Mesenchymal stem cell (in vitro differentiated cells and primary cell): ENCODE measurements around the gene ITPR3.

Experiments
- DNase-seq: peaks from one replicate; pipeline ENCODE4 v3.0.0-alpha.2; 2013
- H2AFZ ChIP-seq: one replicate; pipeline ENCODE4 v1.6.1; 2013; ENCODE audit warnings: low read depth, mild to moderate bottlenecking, control low read depth, inconsistent platforms, low read length, moderate library complexity
- H2AK5ac ChIP-seq: 2 replicates; pipeline ENCODE4 v1.6.1; 2013; ENCODE audit warnings: low read length, moderate library complexity, mild to moderate bottlenecking, inconsistent platforms; ENCODE audit not compliant: severe bottlenecking
- H2BK120ac ChIP-seq: one replicate; pipeline ENCODE4 v1.6.1; 2013; ENCODE audit warnings: low read depth, mild to moderate bottlenecking, inconsistent platforms, low read length, moderate library complexity
- H2BK12ac ChIP-seq, 2 experiments: one replicate each; pipeline ENCODE4 v1.6.1; 2013; ENCODE audit warnings: inconsistent platforms in 2 of 2, low read length in 2 of 2, mild to moderate bottlenecking in 2 of 2, moderate library complexity in 2 of 2, control low read depth in 1 of 2
- H2BK15ac ChIP-seq: one replicate; pipeline ENCODE4 v1.6.1; 2013; ENCODE audit warnings: mild to moderate bottlenecking, low read depth, inconsistent platforms; ENCODE audit not compliant: poor library complexity, severe bottlenecking
- H2BK5ac ChIP-seq: 2 replicates; pipeline ENCODE4 v1.6.1; 2013; ENCODE audit warnings: low read depth, mild to moderate bottlenecking, low read length, control low read depth, inconsistent platforms; ENCODE audit not compliant: poor library complexity, severe bottlenecking
- H3K14ac ChIP-seq, 2 experiments: one replicate each; pipeline ENCODE4 v1.6.1; 2013; ENCODE audit warnings: inconsistent platforms in 2 of 2, low read length in 2 of 2, control low read depth in 1 of 2, mild to moderate bottlenecking in 1 of 2, moderate library complexity in 1 of 2
- H3K18ac ChIP-seq, 2 experiments: one replicate each; pipeline ENCODE4 v1.6.1; 2013; ENCODE audit warnings: inconsistent platforms in 2 of 2, low read length in 2 of 2, control low read depth in 1 of 2, low read depth in 1 of 2, mild to moderate bottlenecking in 1 of 2
- H3K23ac ChIP-seq, 2 experiments: one replicate each; pipeline ENCODE4 v1.6.1; 2013; ENCODE audit warnings: inconsistent platforms in 2 of 2, low read length in 2 of 2, mild to moderate bottlenecking in 2 of 2, moderate library complexity in 2 of 2, control low read depth in 1 of 2
- H3K27ac ChIP-seq: 2 replicates; pipeline ENCODE4 v1.5.1; 2013; ENCODE audit warnings: mild to moderate bottlenecking, moderate library complexity, low read length, control low read depth, inconsistent platforms; ENCODE audit not compliant: poor library complexity, severe bottlenecking
- H3K27me3 ChIP-seq, 2 experiments: 2 replicates each; pipeline versions ENCODE4 v1.6.1 to v1.7.0; 2013; ENCODE audit warnings: low read length in 2 of 2, mild to moderate bottlenecking in 2 of 2, moderate library complexity in 2 of 2, control low read depth in 1 of 2, inconsistent platforms in 1 of 2; ENCODE audit not compliant: control insufficient read depth in 1 of 2, insufficient read depth in 1 of 2
- H3K36me3 ChIP-seq, 2 experiments: 2 replicates each; pipeline versions ENCODE4 v1.6.1 to v1.7.0; 2013; ENCODE audit warnings: low read length in 2 of 2, control low read depth in 1 of 2, inconsistent platforms in 1 of 2, low read depth in 1 of 2, mild to moderate bottlenecking in 1 of 2; ENCODE audit not compliant: insufficient read depth in 2 of 2, control insufficient read depth in 1 of 2
- H3K4ac ChIP-seq, 2 experiments: one replicate each; pipeline ENCODE4 v1.6.1; 2013; ENCODE audit warnings: inconsistent platforms in 2 of 2, low read length in 2 of 2, mild to moderate bottlenecking in 2 of 2, moderate library complexity in 2 of 2, control low read depth in 1 of 2, low read depth in 1 of 2
- H3K4me1 ChIP-seq: 2 replicates; pipeline ENCODE4 v1.6.1; 2013; ENCODE audit warnings: low read depth, low read length, control low read depth; ENCODE audit not compliant: control insufficient read depth, insufficient read depth
- H3K4me2 ChIP-seq: 2 replicates; pipeline ENCODE4 v1.6.1; 2013; ENCODE audit warnings: low read length, mild to moderate bottlenecking, inconsistent platforms; ENCODE audit not compliant: poor library complexity, severe bottlenecking
- H3K4me3 ChIP-seq, 2 experiments: 2 replicates each; pipeline versions ENCODE4 v1.5.1 to v1.7.0; 2013; ENCODE audit warnings: low read length in 2 of 2, mild to moderate bottlenecking in 2 of 2, control low read depth in 1 of 2, low read depth in 1 of 2; ENCODE audit not compliant: insufficient read depth in 1 of 2
- H3K79me1 ChIP-seq: replicated peaks from 2 replicates; pipeline ENCODE4 v1.6.1; 2013; ENCODE audit warnings: mild to moderate bottlenecking, control low read depth, low read length, inconsistent platforms; ENCODE audit not compliant: poor library complexity, severe bottlenecking
- H3K9ac ChIP-seq: 2 replicates; pipeline ENCODE4 v1.7.0; 2013; ENCODE audit warnings: mild to moderate bottlenecking, low read length, moderate library complexity
- H3K9me3 ChIP-seq: 2 replicates; pipeline ENCODE4 v1.7.0; 2013; ENCODE audit warnings: mild to moderate bottlenecking, low read length; ENCODE audit not compliant: control insufficient read depth
- H4K8ac ChIP-seq: one replicate; pipeline ENCODE4 v1.6.1; 2013; ENCODE audit warnings: inconsistent platforms, mild to moderate bottlenecking, low read length, moderate library complexity
- H4K91ac ChIP-seq: one replicate; pipeline ENCODE4 v1.6.1; 2013; ENCODE audit warnings: mild to moderate bottlenecking, low read length, inconsistent platforms
- WGBS: methylation state at CpG from one replicate; pipeline ENCODE4 v1.1.7; 2013; ENCODE audit warnings: mixed read lengths; 5-methylcytosine and 5-hydroxymethylcytosine counted together

The ITPR3 gene

GRCh38 chr6:33721508-33721907, 100.4 kb downstream of the ITPR3 start:
- Histone ChIP-seq H2AK5ac (no peak overlapping the region), H4K8ac (no peak overlapping the region), H2BK120ac (no peak overlapping the region), H2BK15ac (no peak overlapping the region), H3K18ac (no peak overlapping the region), H3K36me3 (peaks cover 0 to 10% of the 10 kb centered on the region in 2 experiments), H3K4me3 (no peak overlapping the region), H3K14ac (no peak overlapping the region), H2AFZ (no peak overlapping the region), H4K91ac (no peak overlapping the region), H2BK5ac (no peak overlapping the region), H3K4me1 (peaks cover under 1% of the 10 kb centered on the region), H2BK12ac (no peak overlapping the region), H3K4ac (no peak overlapping the region), H3K4me2 (no peak overlapping the region), H3K9me3 (no peaks in the 10 kb centered on the region), H3K27ac (no peak overlapping the region), H3K79me1 (no peaks in the 10 kb centered on the region), H3K9ac (no peak overlapping the region), H3K27me3 (peaks cover 8 to 71% of the 10 kb centered on the region in 2 experiments), H3K23ac (no peak overlapping the region)
- WGBS: no CpG with 5 or more reads among the region's 5 CpGs
- DNase-seq: no peak

- no peak overlapping the region for H3K4ac ChIP-seq
- no peak overlapping the region for H3K23ac ChIP-seq
- no peak overlapping the region for H4K91ac ChIP-seq
- no peak overlapping the region for H2BK5ac ChIP-seq
- no peak overlapping the region for H3K14ac ChIP-seq
- WGBS: 85% methylated on average over 5 of the region's 5 CpGs
- peaks cover 2% of the 10 kb centered on the region for H3K4me1 ChIP-seq
- H3K27ac ChIP-seq: no peak overlapping the region
- H2AK5ac ChIP-seq: no peak overlapping the region
- no peak overlapping the region for H2AFZ ChIP-seq
- no peaks in the 10 kb centered on the region for H3K79me1 ChIP-seq
- H2BK12ac ChIP-seq: no peak overlapping the region
- H3K27me3 ChIP-seq: peaks cover 8 to 72% of the 10 kb centered on the region in 2 experiments
- no peak overlapping the region for H3K18ac ChIP-seq
- H2BK15ac ChIP-seq: no peak overlapping the region
- no peak overlapping the region for H2BK120ac ChIP-seq
- no peak for DNase-seq
- no peak overlapping the region for H3K4me2 ChIP-seq
- no peak overlapping the region for H3K9ac ChIP-seq
- H3K9me3 ChIP-seq: no peaks in the 10 kb centered on the region
- no peak overlapping the region for H3K4me3 ChIP-seq
- no peak overlapping the region for H4K8ac ChIP-seq
- H3K36me3 ChIP-seq: peaks cover 0 to 13% of the 10 kb centered on the region in 2 experiments
Measured at GRCh38 chr6:33722103-33722623, 101.0 kb downstream of the ITPR3 start.

- 88% methylated on average over 3 of the region's 3 CpGs for WGBS
- Histone ChIP-seq H2AK5ac (no peak overlapping the region), H3K18ac (no peak overlapping the region), H4K8ac (peak overlapping the region; percentile 2), H3K9me3 (no peaks in the 10 kb centered on the region), H4K91ac (no peak overlapping the region), H3K36me3 (peaks cover 0 to 20% of the 10 kb centered on the region in 2 experiments), H2BK15ac (no peak overlapping the region), H3K4me3 (no peak overlapping the region), H3K4me2 (no peak overlapping the region), H3K4ac (no peak overlapping the region), H2BK120ac (no peak overlapping the region), H3K9ac (no peak overlapping the region), H3K14ac (peak overlapping the region in 1 of 2 experiments; percentile 53), H3K23ac (peak overlapping the region in 1 of 2 experiments; percentile 56), H3K79me1 (no peaks in the 10 kb centered on the region), H2BK12ac (peak overlapping the region in 1 of 2 experiments; percentile 4), H2BK5ac (no peak overlapping the region), H3K27ac (no peak overlapping the region), H3K4me1 (peaks cover 4% of the 10 kb centered on the region), H2AFZ (no peak overlapping the region), H3K27me3 (peaks cover 10 to 86% of the 10 kb centered on the region in 2 experiments)
- no peak for DNase-seq
Measured at GRCh38 chr6:33723371-33724085, 102.4 kb downstream of the ITPR3 start.

- Histone ChIP-seq H3K9ac (no peak overlapping the region), H3K14ac (no peak overlapping the region), H2AFZ (no peak overlapping the region), H3K4me2 (no peak overlapping the region), H3K18ac (no peak overlapping the region), H3K4me1 (peaks cover 4% of the 10 kb centered on the region), H3K79me1 (no peaks in the 10 kb centered on the region), H2BK12ac (no peak overlapping the region), H3K9me3 (no peaks in the 10 kb centered on the region), H3K27me3 (peaks cover 5 to 87% of the 10 kb centered on the region in 2 experiments), H4K91ac (no peak overlapping the region), H2BK5ac (no peak overlapping the region), H3K4ac (no peak overlapping the region), H3K27ac (no peak overlapping the region), H2BK15ac (no peak overlapping the region), H3K23ac (no peak overlapping the region), H3K4me3 (no peak overlapping the region), H3K36me3 (peaks cover 0 to 25% of the 10 kb centered on the region in 2 experiments), H4K8ac (no peak overlapping the region), H2BK120ac (no peak overlapping the region), H2AK5ac (no peak overlapping the region)
- DNase-seq: no peak
- WGBS: 61% methylated on average over 10 of the region's 13 CpGs
Measured at GRCh38 chr6:33724102-33725023, 103.2 kb downstream of the ITPR3 start.
